ENCODE data around the gene RNF157.

Gene RNF157

DNA sequence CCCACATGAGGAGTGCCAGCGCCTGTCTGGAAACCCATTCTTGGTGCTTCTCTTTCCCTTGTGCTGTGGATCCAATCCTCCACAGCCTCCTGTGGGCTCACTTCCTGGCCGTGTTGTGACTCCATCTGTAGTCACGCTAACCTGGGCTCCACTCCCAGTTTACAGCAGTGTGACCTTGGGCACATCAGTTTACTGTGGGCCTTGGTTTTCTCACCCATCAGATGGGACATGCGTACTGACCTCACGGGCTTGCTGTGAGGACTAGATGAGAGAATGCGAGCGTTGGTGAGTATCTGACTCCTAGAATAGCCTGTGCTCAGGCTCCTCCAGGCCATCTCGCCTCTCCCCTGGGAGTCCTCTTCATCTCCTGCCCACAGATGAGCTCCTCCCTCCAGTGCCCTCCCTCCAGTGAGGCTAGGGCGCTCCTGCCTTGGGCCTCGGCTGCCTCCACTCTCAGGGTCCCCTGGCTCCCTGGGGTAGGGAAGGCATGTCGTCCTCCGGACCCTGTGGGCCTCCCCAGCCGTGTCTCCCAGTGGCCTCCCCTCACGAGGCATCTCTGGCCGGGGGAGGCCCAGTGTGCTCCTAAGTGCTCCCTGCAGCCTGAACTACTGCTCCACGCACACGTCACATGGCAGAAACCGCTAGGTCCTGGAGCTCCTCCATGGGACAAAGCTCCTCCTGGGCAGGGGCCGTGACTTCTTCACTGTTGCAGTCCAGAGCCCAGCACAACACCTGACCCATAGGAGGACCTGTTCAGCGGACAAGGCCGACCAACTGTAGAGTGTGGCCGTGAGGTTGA is 94.0 kb downstream of the RNF157 start:
- DNase-seq (ENCODE audit: insufficient read length, low spot score) (no peak), FAIRE-seq (peak; percentile 13)

DNA sequence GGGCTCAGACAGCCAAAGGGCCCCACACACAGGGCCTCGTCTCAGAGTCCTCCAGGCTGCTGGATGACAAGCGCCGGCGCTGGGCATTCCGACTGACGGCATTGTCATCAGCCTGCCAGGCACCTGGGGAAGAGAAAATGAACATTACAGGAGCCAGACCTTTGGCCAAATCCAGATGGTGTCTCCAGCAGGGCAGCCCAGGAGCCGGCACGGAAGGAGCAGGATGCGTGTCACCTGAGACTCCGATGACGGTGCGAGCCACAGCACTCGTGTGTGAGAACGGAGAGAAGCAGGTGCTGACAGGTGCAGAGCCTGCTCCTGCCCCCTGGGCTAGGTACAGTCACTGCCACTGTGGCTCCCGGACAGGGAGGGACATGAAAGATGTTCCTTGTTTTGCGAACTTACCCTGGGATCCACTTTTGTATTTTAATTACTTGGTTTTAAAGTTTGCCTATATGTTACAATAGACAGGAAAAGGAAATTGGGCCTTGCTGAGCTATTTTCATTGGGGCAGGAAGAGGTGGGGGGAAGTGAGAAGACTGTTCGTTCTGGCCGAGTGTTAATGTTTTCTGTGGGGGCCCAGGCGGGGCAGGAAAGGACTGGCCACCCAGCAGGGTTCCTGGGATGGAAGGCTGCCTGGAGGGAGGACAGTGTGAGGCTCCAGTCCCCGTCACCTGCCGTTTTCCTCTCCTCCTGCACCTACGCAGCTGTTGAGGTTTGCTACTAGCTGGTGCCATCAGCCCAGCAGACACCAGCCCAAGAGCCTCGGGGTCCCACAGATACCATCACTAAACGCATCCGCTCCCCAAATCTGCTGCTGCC is 94.9 kb downstream of the RNF157 start:
- FAIRE-seq: no peak

DNA sequence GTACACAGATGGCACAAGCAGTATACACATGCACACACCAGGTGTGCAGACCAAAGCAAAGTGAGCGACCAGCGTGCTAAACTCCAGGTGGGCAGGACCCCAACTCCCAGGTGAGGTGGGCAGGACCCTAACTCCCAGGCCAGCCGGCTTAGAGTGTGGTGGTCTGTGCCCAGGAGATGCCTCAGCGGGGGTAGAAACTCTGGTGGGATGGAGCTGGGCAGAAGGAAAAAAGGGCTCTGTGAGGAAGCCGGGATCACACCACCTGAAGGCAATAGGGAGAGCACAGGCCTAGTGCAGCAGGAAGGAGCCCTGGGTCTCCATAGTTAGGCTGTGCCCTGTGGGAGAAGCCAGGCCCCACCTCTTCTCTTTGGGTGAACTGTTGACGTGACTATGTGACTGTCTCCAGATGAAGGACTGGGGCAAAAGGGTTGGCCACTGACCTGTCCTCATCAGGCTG is 97.7 kb downstream of the RNF157 start:
- FAIRE-seq (peak; percentile 60), DNase-seq (ENCODE audit: insufficient read length, low spot score) (no peak)

More for the DNA sequence above, 94.9 kb downstream of the RNF157 start:
- DNase-seq (ENCODE audit: insufficient read length, low spot score): no peak

DNA sequence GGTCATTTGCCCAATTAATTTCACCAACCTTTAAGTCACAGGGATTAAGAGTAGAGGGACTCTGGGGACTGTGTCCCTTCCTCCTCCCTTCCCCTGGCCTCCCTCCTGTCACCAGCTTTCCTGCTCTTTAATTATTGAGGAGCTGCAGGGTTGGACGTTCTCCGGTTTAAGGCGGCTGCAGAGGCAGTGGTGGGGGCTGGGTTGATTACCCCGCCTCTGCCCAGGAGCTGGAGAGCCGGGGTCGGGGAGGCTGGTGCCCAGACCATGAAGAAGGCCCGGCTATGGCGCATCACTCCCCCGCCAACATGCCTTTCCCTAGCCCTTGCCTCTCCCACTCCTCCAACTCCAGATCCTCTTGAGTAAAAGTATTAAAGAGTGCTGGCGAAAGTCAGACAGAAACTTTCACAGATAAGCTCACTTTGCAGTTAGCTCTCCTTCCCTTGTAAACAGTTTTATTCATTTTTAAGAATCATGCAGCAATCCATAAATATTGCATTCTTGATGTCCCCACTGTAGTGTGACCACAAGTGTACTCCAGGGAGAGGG is 98.2 kb downstream of the RNF157 start:
- no peak for DNase-seq (ENCODE audit: insufficient read length, low spot score)
- peak; percentile 67 for FAIRE-seq

DNA sequence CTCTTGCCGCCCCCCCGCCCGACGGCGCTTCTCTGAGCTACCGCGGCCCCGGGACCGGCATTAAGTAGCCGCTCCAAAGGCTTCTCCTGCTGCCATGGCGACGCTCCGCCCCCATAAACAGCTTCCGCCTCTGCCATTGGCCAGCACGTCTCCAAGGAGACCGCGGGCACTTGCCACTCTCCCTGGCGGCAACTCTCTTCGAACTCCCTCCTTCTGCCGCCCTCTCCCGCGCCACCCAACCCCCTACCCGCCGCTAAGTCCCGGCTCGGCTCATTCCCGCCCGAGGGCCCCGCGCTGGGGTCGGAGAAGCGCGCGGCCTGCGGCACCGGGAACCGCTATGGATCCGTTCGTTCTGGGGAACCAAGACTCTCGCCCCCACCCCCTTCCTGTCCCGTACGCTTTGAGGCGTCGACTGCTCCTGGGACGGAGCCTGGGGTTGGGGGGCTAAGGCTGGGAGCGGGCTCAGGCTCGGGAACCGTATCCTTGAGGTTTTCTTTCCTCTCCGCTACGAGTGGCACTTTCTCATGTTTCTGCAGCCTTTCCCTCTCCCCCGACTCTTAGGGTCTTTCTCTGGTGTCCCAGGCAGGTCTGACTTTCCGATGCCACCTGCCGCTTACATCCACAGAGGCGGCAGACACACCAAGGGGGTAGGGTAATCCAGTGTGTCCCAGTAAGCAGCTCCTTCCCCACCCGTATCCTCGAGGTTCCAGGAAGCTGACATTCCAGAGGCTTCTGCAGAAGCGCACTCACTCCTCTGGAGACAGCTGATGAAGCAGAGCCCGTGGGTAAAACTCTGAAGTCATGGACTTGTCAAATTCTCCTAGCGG is 98.9 kb downstream of the RNF157 start, which contains the start of gene FOXJ1:
Gene FOXJ1, minus strand, starts transcription at position 34 of the 827 bp plus-strand sequence. CDS start 850 bp downstream, outside the sequence.
- DNase-seq (ENCODE audit: insufficient read length, low spot score) (peak; percentile 99), FAIRE-seq (peak; percentile 95)

DNA sequence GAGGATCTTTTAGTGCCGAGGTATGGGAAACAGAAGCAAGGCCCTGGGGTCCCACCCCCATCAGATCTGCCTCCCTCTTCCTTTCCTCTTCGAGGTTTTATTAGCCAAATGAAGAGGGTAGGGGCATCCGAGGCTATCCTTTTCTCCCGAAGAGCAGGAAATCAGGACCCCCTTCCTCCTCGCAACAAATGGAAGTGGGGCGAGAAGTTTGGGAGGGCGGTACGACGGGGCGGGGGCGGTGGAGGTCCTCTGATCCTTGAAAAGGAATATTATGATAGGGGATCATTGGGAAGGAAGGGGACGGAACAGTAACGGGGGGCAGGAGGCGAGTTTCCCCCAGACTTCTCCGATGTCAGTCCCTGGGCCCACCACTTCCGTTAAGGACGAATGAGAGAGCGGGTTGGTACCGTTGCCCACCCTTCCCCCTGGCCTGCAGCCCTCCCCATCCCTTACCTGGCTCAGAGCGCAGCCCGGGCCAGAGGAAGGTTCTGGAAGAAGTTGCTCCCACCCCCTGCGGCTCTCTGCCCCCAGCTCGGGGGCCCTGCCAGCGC is 99.6 kb downstream of the RNF157 start:
- FAIRE-seq (no peak), DNase-seq (ENCODE audit: insufficient read length, low spot score) (no peak)

DNA sequence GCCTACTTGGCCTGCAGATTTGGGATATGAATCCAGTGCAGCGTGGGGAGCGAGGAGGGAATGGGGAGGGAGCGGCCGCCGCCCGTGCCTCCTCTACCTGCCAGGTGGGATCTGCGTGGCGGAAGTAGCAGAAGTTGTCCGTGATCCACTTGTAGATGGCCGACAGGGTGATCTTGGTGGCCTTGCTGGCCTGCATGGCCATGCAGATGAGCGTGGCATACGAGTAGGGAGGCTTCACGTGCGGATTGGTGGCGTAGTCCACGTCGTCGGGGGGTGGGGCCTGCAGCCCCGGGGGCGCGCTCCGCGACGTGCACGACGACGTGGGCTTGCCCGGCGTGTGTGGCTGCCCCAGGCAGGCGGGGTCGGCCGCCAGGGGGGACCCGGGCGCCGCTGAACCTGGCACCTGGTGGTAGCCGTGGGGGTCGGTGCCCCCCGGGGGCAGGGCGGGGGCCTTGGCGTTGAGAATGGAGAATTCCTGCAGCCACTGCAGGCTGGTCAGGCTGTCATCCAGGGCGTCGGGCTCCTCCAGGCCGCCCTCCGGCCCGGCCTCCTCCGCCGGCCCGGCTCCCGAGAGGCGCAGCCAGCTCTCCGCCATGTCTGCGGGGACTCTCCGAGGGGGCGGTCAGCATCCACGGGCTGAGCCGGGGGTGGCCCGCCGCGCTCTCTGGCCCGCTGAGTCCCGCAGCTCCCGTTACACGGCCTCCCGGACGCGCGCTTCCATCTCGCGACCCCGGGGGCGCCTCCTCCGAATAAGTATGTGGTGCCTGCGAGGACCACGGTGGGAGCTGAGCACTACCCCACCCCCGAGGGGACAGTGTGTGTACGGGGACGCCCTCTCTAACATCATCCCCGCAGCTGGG is 100.3 kb downstream of the RNF157 start:
- FAIRE-seq (peak; percentile 36), DNase-seq (ENCODE audit: insufficient read length, low spot score) (no peak)

DNA sequence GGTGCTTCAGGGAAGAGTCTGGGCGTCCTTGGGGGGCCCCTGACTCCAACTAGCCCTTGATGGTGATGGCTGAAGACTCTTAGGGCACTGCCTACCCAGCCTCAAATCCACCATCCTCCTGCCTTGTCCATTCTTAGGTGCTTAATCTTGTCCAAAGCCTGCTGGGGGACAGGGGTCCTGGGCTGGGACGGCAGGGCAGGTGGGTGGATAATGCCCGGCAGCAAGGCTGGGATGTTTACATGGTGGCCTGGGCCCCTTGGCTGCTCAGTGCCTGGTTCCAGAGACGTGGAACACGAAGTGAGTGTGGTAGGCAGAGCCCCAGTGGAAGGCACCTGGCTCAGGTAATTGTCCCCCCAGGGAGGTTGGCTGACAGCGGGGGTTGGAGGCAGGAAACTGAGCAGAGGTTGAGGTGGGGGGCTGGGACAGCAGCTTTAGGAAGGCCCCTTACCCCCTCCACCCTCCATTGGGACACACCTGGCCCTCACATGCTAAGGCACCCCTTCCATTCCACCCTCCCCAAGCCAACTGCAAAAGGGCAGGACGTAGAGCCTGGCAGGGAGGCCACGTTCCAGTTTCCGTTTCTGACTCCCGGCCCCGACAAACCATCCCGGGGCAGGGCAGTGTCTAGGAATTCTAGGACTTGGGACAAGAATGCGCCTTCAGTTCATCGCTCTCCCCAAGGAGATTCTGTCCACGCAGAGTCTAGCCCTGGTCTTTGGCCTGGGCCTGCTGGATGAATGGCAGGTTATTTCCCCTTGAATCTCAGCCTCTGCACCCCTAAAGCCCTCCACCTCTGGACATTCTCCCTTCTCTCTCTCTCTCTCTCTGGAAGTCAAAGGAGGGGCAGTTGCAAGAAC is 101.2 kb downstream of the RNF157 start:
- FAIRE-seq (no peak), DNase-seq (ENCODE audit: insufficient read length, low spot score) (no peak)

DNA sequence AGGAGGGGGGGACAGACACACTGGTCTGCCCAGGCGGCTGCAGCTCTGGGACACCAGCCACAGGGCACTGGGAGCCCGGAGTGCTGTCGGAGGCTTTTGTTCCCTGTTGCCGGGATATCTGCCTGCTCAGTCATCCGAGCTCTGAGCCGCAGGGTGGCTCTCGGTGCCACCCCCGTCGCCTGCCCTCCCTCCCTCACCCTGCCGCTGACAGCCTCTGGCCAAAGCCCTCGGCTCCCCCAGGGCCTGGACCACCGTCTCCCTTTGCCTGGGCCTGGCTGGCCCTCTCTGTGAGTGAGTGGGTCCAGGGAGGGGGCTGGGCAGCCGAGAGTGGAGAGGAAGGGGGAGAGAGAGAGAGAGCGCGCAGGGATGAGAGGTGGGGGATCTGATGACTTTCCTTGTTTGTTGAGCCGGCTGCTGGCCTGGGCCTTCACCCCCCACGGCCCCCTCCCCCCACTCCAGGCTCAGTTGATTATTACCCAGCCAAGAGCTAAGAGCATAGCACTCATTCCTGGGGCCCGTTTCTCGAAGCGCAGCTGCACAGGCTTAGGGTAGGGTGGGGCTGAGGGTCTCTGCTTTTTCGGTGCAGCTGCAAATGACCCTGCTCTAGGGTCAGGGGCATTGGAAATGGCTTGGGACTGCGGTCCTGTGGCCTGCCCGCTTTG is 101.9 kb downstream of the RNF157 start:
- FAIRE-seq (no peak), DNase-seq (ENCODE audit: insufficient read length, low spot score) (no peak)

DNA sequence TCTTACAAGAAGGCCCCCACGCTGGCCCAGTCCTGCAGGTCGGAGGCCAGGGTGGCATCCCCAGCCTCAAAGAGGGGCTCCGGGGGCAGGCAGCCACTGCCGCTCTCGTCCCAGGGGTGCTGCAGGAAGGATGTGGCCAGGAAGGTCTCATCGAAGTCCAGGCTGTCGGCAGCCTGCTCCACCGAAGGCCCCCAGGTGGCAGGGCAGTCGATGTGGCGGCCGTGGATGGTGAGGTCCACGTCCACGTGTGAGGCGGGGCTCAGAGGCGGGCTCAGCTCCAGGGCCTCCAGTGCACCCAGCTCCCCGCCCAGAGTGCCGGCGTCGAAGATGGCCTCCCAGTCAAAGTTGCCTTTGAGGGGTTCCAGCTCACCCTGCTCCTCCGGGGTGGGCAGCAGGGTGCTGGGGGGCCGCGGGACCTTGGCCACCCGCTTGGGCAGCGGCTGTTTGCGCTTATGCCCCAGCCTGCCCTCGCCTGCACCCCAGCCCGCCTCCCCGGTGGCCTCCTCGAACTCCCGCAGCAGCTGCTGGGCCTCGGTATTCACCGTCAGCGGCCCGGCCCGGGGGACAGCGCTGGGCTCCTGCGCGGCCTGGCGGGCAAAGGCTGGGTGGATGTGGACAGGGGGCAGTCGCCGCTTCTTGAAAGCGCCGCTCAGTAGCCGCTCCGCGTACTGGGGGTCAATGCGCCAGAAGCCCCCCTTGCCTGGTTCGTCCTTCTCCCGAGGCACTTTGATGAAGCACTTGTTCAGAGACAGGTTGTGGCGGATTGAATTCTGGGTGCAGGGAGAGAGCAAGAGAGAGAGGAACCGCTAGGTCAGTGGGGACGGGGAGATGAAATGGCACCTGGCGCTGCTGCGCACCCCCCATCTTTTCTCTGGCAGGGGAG is 102.7 kb downstream of the RNF157 start:
- FAIRE-seq (no peak), DNase-seq (ENCODE audit: insufficient read length, low spot score) (no peak)

DNA sequence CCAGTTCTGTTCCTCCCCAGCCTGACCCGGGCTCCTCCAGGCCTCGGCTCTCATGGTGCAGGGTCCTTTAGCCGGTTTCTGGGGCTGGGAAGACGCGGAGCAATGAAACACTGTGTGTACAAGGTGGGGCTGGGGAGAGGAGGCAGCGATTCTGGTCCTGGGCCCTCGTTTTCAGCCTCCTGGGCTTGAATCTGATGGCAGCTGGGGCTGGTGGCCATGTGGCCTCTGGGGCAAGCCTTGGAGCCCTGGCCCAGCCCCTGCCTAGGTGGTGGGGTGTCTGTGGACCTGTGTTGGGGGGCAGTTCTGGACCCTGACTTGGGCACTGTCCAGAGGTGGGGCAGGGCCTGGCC is 103.3 kb downstream of the RNF157 start:
- FAIRE-seq: no peak
- DNase-seq (ENCODE audit: insufficient read length, low spot score): no peak

DNA sequence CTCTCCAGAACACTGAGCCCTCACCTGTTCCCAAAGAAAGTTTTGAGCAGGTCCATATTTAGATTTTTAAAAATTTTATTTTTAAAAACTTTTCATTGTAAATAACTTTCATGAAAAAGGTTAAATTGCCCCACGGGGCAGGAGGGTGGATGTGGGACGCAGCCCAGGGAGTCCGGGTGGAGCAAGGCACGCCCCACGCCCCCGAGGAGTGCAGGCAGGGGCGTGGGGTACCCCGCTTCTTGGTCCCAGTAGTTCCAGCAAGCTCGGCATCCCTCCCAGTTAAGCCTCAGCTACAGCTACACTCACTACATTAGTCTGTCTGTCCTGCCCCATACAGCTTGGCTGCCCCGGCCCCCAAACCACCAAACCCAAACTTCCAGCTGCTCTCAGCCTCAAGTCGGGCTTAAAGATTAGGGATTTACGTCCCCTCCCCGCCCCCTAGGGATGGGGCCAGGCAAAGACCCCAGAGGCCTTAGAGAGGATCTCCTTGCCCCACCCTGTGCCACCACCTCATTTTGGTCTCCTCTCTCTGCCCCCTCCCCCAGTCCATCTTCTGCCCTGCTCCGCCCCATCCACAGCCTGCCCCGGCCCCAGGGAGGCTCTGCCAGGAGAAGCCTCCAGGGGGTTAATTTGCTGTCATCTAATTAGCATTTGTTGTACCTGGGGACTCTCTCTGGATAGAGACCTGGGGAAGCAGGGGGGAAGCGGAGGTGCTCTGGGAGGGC is 103.9 kb downstream of the RNF157 start:
- FAIRE-seq (no peak), DNase-seq (ENCODE audit: insufficient read length, low spot score) (no peak)

DNA sequence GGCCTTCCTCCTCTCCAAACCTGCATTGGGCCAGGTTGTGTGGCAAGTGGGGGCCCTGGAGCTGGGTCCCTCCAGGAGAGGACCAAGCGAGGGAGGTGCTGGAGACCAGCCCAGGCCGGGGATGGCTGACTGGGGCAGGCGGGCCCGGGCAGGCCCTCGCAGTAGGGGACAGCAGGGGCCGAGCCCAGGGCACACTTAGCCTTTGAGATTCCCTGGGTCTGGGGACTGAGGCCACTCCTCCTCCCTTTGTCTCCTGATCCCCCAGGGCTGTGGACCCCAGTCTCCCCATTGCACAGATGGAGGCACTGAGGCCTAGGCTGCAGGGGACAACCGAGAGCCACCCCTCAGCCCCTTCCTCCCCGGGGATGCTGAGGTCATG is 104.5 kb downstream of the RNF157 start:
- FAIRE-seq (no peak), DNase-seq (ENCODE audit: insufficient read length, low spot score) (no peak)

DNA sequence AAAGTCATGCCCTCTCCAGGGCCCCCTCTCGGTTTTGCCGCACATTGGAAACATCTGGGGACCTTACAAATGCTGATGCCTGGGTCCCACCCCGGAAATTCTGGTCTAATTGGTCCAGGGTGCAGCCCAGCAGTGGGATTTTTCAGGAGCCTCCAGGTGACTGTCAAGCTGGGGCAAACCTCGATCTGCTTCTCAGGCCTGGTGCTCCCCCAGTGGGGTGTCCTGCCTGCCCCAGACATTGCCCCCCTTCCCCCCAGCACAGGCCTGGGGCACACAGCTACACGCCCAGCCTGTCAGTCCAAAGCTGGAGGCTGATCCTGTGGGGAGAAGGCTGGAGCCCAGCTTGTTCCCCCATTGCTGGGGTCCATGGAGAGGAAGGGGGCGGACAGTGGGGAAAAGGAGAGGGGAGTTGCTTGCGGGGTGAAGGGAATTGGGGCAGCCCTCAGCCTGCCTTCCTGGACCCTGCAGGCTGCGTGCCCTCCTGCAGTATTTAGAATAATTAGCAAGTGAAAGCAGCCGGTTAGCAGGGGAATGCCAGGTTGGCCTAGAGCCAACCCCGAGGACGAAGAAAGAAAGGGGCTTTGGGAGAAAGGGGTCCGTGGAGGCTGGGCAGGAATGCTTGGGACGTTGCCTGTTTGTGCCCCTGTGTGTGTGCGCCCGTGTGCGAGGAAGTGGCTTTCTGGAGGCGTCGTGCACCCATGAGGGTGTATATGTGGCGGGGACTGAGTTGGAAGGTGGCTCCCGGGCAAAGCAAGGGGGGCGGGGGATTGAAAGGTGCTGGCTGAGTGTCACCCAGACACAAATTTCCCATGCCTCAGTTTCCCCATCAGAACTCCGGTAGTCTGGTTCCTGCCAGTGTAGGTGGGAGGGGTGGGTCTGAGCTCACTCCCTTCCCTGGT is 105.1 kb downstream of the RNF157 start:
- DNase-seq (ENCODE audit: insufficient read length, low spot score): no peak
- no peak for FAIRE-seq

DNA sequence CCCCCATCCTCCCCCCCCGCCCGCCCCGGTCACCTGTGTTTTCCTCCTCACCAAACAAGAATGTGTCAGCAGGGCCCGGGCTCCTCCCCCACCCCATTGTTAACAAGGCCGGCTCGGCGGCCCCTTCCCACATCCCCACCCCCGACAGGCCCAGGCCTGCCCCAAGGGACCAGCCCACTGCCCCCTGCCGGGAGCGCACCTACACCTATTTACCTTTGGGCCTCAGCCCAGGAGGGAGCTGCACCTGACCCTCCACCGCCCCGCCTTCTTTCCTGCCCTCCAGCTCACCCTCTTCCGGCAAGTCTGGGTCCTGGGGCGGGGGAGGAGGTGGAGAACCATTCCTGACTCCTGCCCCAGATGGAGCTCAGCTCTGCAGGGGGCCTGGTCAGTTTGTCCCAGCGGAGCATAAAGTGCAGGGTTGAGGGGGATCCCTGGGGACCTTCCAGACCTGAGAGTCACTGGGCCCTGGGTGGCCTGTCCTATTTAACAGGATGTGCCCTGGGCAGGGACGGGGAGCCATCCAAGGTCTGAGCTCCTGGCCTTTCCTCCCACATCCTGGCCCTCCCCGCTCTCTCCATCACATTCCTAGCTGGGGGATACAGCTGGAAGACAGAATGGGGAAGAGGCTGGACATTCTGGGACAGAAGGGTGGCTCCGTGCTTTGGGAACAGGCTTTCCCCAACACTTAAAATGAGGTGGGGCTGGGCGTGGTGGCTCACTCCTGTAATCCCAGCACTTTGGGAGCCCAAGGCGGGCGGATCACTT is 107.5 kb downstream of the RNF157 start:
- DNase-seq (ENCODE audit: insufficient read length, low spot score): no peak
- FAIRE-seq: no peak
